ENCODE results near the gene MYO15B.

Gene MYO15B

GRCh38 chr17:75604034-75604695 is 16.6 kb downstream of the MYO15B start:
- no peak for DNase-seq

- DNase-seq: no peak
These were observed 18.2 kb downstream of the MYO15B start for GRCh38 chr17:75605790-75606189.

GRCh38 chr17:75607086-75607485 is 19.5 kb downstream of the MYO15B start:
- DNase-seq: no peak

- no peak for DNase-seq
These were observed 22.7 kb downstream of the MYO15B start for GRCh38 chr17:75610103-75610984.

GRCh38 chr17:75611851-75612429 is 24.3 kb downstream of the MYO15B start:
- DNase-seq: no peak

GRCh38 chr17:75612906-75613626 is 25.5 kb downstream of the MYO15B start:
- DNase-seq: no peak

- DNase-seq: no peak
These were observed 26.4 kb downstream of the MYO15B start for GRCh38 chr17:75614006-75614405.

- no peak for DNase-seq
These were observed 27.1 kb downstream of the MYO15B start for GRCh38 chr17:75614556-75615270.

- no peak for DNase-seq
These were observed 27.7 kb downstream of the MYO15B start for GRCh38 chr17:75615301-75615700.

GRCh38 chr17:75616521-75617122 is 29.0 kb downstream of the MYO15B start:
- no peak for DNase-seq

GRCh38 chr17:75617218-75617617 is 29.6 kb downstream of the MYO15B start:
- no peak for DNase-seq

GRCh38 chr17:75617675-75618074 is 30.1 kb downstream of the MYO15B start:
- DNase-seq: no peak

GRCh38 chr17:75619506-75620431 is 32.2 kb downstream of the MYO15B start:
- peak; percentile 33 for DNase-seq

GRCh38 chr17:75621489-75621888 is 33.9 kb downstream of the MYO15B start:
- no peak for DNase-seq

GRCh38 chr17:75622076-75622475 is 34.5 kb downstream of the MYO15B start:
- no peak for DNase-seq

GRCh38 chr17:75622771-75623273 is 35.2 kb downstream of the MYO15B start:
- DNase-seq: no peak

- DNase-seq: no peak
These were observed 35.8 kb downstream of the MYO15B start for GRCh38 chr17:75623386-75623785.

GRCh38 chr17:75624021-75624420 is 36.4 kb downstream of the MYO15B start:
- no peak for DNase-seq

GRCh38 chr17:75624714-75625345 is 37.2 kb downstream of the MYO15B start:
- no peak for DNase-seq

- no peak for DNase-seq
These were observed 38.4 kb downstream of the MYO15B start for GRCh38 chr17:75625813-75626486.

Measured in DMS 273 treated with DMSO at 0.1 percent for 48 hours (cell line).